Mesothelial cell of epicardium (in vitro differentiated cells): ENCODE results near the gene OR8D4. TPM values are rescaled to one million over a fixed set of nuclear protein-coding genes. Genes with fewer than 3 reads are reported as not detected.

Experiments
- DNase-seq, 2 experiments: peaks; one replicate each; pipeline ENCODE4 v3.0.0; 2021; ENCODE audit warnings: low spot score in 2 of 2; ENCODE audit not compliant: unreplicated experiment in 2 of 2
- H3K27ac Mint-ChIP-seq: 2 replicates; pipeline ENCODE4 v1.8.0; 2021; ENCODE audit warnings: mixed read lengths
- H3K27me3 Mint-ChIP-seq: 2 replicates; pipeline ENCODE4 v1.8.0; 2021; ENCODE audit warnings: low read depth, mixed read lengths
- H3K36me3 Mint-ChIP-seq: 2 replicates; pipeline ENCODE4 v1.8.0; 2021; ENCODE audit warnings: mixed read lengths
- H3K4me1 Mint-ChIP-seq: 2 replicates; pipeline ENCODE4 v1.8.0; 2021; ENCODE audit warnings: mixed read lengths
- H3K4me3 Mint-ChIP-seq: 2 replicates; pipeline ENCODE4 v1.8.0; 2021; ENCODE audit warnings: mild to moderate bottlenecking, moderate library complexity, mixed read lengths
- H3K9me3 Mint-ChIP-seq: 2 replicates; pipeline ENCODE4 v1.8.0; 2021; ENCODE audit warnings: mixed read lengths
- total RNA-seq: library from RNA; stranded (reverse); gene quantifications from 3 replicates; pipeline ENCODE4 v1.2.1, GENCODE V29; 2021
- TF ChIP-seq, protein P1 (sequence below): fragments of 200-600 bp; sonication (generic); IDR thresholded peaks from one replicate; pipeline ENCODE4 v1.5.0; 2021; ENCODE audit warnings: antibody characterized with exemption; ENCODE audit not compliant: unreplicated experiment

The OR8D4 gene
- total RNA-seq, 1 donor from 2014 or later = 0.11 TPM

DNA sequence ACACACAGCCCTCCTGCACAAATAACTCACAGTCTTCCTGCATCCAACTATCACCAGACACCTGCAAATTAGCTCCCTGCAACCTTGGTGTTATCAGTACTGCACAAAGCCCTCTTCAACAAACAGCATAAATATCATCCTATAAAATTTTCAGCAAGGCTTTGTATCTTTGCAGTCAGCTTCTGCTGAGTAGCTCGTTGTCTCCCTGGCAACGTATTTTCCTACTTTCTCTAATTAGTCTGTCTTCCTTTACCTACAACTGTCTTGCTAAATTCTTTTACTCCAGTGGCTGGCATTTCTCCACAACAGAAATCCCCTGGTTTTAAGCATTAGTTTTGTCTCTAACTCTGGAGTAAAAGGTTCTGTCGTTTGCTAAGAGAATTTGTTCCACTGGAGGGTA, 3.9 kb downstream of the OR8D4 start:
- Mint-ChIP-seq H3K27me3 (peaks cover 9% of the 10 kb centered on the region), H3K27ac (no peak overlapping the region), H3K4me3 (no peak overlapping the region), H3K36me3 (no peaks in the 10 kb centered on the region), H3K4me1 (no peaks in the 10 kb centered on the region), H3K9me3 (no peaks in the 10 kb centered on the region)
- DNase-seq = no peak
- TF ChIP-seq, protein P1, sequence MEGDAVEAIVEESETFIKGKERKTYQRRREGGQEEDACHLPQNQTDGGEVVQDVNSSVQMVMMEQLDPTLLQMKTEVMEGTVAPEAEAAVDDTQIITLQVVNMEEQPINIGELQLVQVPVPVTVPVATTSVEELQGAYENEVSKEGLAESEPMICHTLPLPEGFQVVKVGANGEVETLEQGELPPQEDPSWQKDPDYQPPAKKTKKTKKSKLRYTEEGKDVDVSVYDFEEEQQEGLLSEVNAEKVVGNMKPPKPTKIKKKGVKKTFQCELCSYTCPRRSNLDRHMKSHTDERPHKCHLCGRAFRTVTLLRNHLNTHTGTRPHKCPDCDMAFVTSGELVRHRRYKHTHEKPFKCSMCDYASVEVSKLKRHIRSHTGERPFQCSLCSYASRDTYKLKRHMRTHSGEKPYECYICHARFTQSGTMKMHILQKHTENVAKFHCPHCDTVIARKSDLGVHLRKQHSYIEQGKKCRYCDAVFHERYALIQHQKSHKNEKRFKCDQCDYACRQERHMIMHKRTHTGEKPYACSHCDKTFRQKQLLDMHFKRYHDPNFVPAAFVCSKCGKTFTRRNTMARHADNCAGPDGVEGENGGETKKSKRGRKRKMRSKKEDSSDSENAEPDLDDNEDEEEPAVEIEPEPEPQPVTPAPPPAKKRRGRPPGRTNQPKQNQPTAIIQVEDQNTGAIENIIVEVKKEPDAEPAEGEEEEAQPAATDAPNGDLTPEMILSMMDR = no peak

DNA sequence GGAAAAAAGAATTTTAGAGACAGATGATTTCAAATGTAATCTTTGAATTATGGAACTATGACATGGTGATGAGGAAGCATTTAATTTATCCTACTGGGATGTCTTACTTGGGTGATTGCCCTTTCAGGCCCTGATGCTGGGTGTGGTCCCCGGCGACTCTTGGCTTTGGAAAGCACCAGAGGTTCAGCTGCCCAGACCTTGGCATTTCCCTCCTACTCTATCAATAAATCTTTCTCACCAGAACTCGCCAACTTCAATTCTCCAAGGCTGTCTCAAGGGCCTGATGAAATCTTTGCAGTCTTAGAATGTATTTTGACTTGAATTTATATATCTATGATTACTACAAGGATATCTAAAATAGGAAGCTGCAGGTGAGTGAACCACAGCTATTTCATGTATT, 19.0 kb downstream of the OR8D4 start:
- Mint-ChIP-seq H3K27me3 (no peaks in the 10 kb centered on the region), H3K4me1 (peaks cover under 1% of the 10 kb centered on the region), H3K9me3 (peaks cover under 1% of the 10 kb centered on the region), H3K36me3 (no peaks in the 10 kb centered on the region), H3K27ac (no peak overlapping the region), H3K4me3 (no peak overlapping the region)
- DNase-seq = no peak
- TF ChIP-seq, protein P1 = no peak

DNA sequence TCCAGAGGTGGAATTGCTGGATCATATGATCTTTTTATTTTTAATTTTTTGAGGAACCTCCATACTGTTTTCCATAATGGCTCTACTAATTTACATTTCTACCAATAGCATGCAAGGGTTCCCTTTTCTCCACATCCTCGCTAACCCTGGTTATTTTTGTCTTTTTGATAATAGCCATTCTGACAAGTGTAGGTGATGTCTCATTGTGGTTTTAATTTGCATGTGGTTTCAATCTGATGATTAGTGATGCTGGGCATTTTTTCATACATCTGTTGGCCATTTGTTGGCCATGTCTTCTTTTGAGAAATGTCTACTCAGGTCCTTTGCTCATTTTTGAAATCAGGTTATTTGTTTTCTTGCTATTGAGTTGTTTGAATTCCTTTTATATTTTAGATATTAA, 22.1 kb downstream of the OR8D4 start:
- no peak overlapping the region for H3K4me3 Mint-ChIP-seq
- no peaks in the 10 kb centered on the region for H3K27me3 Mint-ChIP-seq
- DNase-seq = no peak
- H3K4me1 Mint-ChIP-seq = peaks cover 4% of the 10 kb centered on the region
- H3K36me3 Mint-ChIP-seq = no peaks in the 10 kb centered on the region
- TF ChIP-seq, protein P1 = no peak
- no peak overlapping the region for H3K27ac Mint-ChIP-seq
- no peaks in the 10 kb centered on the region for H3K9me3 Mint-ChIP-seq

DNA sequence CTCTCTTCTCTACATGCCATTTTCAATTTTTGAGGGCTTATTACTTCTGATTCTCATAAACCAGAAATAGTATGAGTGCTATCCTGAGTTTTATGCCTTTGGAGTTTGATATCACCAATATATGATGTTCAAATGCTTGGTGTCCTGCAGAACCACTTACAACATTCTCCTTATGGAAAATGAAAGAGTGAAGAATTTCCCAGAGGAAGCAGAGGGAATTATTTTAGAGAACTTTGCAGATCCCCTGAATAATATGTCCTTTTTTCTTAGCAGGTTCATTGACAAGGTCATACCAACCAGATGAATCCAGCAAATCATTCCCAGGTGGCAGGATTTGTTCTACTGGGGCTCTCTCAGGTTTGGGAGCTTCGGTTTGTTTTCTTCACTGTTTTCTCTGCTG, 37.4 kb downstream of the OR8D4 start, which contains the start of gene OR4D5:
TSS of gene OR4D5 (plus strand) at position 301 of the 400 bp plus-strand sequence. CDS start at position 301, 0 bp downstream.
- no peaks in the 10 kb centered on the region for H3K4me1 Mint-ChIP-seq
- H3K27ac Mint-ChIP-seq = no peak within 1 kb of the TSS
- no peak for DNase-seq
- no peak within 1 kb of the TSS for H3K4me3 Mint-ChIP-seq
- TF ChIP-seq, protein P1 = no peak
- peaks cover 15% of the 10 kb centered on the region for H3K27me3 Mint-ChIP-seq
- no peaks in the 10 kb centered on the region for H3K36me3 Mint-ChIP-seq
- no peaks in the 10 kb centered on the region for H3K9me3 Mint-ChIP-seq

GRCh38 chr11:123942413-123942812, 40.4 kb downstream of the OR8D4 start:
- no peak for DNase-seq
- H3K27ac Mint-ChIP-seq = no peak overlapping the region
- no peaks in the 10 kb centered on the region for H3K36me3 Mint-ChIP-seq
- H3K9me3 Mint-ChIP-seq = no peaks in the 10 kb centered on the region
- peaks cover 18% of the 10 kb centered on the region for H3K27me3 Mint-ChIP-seq
- TF ChIP-seq, protein P1 = no peak
- no peaks in the 10 kb centered on the region for H3K4me1 Mint-ChIP-seq
- H3K4me3 Mint-ChIP-seq = no peak overlapping the region

DNA sequence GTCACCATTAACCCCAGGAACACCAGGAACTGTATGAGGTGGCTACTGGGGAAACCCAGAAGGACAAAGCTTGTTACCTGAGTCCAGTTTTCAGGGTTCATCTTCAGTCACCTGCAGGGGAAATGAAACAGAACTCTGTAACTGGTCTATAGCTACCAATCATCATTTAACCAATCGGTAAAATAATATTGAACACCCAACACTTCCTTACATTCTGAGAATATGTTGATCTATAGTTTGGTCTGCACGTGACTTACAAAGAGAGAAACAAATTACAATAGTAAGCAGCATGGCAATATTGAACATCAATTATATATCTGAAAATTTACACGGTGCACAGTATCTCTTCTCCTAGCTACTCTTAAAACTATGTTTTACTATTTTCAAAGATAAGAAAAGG, 41.8 kb downstream of the OR8D4 start, which contains the start of gene OR6T1:
TSS of gene OR6T1 (minus strand) at position 101 of the 400 bp plus-strand sequence. CDS start at position 101, 0 bp downstream.
- no peak within 1 kb of the TSS for H3K4me3 Mint-ChIP-seq
- DNase-seq = no peak
- TF ChIP-seq, protein P1 = no peak
- no peak within 1 kb of the TSS for H3K27ac Mint-ChIP-seq
- no peaks in the 10 kb centered on the region for H3K36me3 Mint-ChIP-seq
- H3K27me3 Mint-ChIP-seq = peaks cover 22% of the 10 kb centered on the region
- H3K4me1 Mint-ChIP-seq = no peaks in the 10 kb centered on the region
- no peaks in the 10 kb centered on the region for H3K9me3 Mint-ChIP-seq
